ENCODE results near the gene C22orf15. TPM values are rescaled to one million over a fixed set of nuclear protein-coding genes. Genes with fewer than 3 reads are reported as not detected.

C22orf15 gene, protein sequence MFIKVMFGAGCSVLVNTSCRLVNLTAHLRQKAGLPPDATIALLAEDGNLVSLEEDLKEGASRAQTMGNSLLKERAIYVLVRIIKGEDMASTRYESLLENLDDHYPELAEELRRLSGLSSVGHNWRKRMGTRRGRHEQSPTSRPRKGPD
- total RNA-seq (2022) (not detected in 2 replicates), Bru-seq, nascent RNA (not detected), BruChase-seq, experiment 1, labeled RNA remaining after a 6-hour chase (not detected), BruChase-seq, experiment 2, labeled RNA remaining after a 2-hour chase (not detected)
- long read RNA-seq, result 0 reads

DNA sequence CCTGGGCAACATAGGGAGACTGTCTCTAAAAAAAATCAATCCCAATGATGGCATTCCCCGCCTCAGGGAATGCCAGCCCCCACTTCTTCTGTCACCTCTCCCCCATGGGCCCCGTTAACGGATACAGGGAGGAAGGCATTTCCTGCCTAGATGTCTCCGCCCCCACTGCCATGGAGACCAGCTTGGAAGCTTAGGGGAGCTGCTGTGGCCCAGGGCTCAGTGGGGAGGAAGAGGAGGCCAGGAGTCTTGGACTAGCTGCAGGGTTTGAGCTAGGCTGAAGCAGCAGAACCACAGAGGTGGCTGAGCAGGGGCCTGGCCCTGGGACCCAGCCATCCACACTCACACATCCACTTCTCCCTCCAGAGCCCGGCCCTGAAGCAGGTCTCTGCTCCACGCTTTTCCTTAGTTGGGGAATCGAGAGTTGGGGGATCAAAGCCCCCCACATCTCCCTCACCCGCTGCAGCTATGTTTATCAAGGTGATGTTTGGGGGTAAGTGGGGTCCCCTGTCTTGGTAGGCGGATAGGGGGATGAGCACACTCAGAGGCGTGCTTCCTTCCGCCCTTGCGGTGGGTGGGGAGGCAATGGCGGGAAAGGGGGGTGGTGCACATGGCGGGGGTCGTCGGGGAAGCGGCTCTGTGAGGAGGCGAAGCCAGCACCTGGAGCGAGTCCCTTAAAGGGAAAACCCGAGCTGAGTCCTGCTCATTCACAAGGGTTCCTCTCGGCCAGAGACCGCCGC is at the start of gene C22orf15:
TSS of gene C22orf15 (plus strand) at position 149 of the 737 bp plus-strand sequence. CDS start at position 466, 317 bp downstream.
- BruUV-seq (replicated peaks), result no TSS peak
- Mint-ChIP-seq H3K27me3 (ENCODE audit: insufficient read depth, unreplicated experiment) (no peaks in the 10 kb centered on the region), H3K36me3 (ENCODE audit: insufficient read depth, unreplicated experiment) (no peaks in the 10 kb centered on the region), H3K4me3 (ENCODE audit: unreplicated experiment) (no peak within 1 kb of the TSS), H3K9me3 (ENCODE audit: unreplicated experiment) (no peaks in the 10 kb centered on the region), H3K27ac (ENCODE audit: low read depth, unreplicated experiment) (no peak within 1 kb of the TSS), H3K4me1 (ENCODE audit: insufficient read depth, unreplicated experiment) (peaks cover 9% of the 10 kb centered on the region)
- ChIA-PET POLR2A (interaction anchor here (0.6 kb wide), 1 partner anchor 148 kb away, joined by 3 read pairs; no protein-coding TSS in a partner anchor), CTCF (no interaction called here)
- no peak for DNase-seq (ENCODE audit: unreplicated experiment)
- intact Hi-C loops (cut with micrococcal nuclease), result no loop called here
- TF ChIP-seq, protein P1, sequence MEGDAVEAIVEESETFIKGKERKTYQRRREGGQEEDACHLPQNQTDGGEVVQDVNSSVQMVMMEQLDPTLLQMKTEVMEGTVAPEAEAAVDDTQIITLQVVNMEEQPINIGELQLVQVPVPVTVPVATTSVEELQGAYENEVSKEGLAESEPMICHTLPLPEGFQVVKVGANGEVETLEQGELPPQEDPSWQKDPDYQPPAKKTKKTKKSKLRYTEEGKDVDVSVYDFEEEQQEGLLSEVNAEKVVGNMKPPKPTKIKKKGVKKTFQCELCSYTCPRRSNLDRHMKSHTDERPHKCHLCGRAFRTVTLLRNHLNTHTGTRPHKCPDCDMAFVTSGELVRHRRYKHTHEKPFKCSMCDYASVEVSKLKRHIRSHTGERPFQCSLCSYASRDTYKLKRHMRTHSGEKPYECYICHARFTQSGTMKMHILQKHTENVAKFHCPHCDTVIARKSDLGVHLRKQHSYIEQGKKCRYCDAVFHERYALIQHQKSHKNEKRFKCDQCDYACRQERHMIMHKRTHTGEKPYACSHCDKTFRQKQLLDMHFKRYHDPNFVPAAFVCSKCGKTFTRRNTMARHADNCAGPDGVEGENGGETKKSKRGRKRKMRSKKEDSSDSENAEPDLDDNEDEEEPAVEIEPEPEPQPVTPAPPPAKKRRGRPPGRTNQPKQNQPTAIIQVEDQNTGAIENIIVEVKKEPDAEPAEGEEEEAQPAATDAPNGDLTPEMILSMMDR (IDR thresholded peaks at IDR 0.05; ENCODE audit: unreplicated experiment), result no peak

DNA sequence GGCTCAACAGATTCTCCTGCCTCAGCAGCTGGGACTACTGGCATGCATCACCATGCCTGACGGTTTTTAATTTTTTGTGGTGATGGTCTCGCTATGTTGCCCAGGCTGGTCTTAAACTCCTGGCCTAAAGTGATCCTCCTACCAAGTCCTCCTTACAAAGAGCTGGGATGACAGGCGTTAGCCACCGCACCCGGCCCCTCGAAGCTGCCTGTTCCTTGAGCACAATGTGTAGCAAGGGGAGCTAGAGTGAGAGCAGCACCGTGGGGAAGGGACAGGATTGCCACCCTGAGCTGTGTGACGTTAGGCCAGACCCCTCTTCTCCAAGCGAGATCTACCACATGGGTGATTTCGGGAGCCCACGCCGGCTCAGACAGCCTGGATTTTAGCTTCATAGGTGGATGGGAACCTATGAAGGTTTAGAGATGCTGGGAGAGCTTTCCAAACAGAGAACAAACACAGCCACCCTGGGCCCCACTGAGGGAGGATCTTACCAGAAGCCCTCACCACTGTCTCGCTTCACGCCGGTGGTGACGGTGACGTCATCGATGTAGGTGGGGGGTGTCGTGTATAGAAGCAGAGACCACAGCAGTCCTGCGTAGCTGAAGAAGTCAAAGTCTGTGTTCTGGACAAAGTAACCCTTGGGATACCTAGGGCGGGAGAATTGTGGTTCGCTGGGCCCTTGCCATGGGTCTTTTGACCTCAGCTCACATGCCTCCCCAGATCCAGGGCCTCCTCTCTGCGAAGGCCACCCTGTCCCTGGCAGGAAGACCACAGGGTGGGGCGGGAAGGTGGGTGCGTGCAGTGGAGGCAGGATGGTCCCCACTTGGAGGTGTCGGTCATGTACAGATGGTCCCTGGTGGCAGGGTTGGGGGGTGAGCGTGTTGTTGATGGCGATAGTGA is 48.8 kb upstream of the C22orf15 start:
- no peaks in the 10 kb centered on the region for H3K4me1 Mint-ChIP-seq (ENCODE audit: insufficient read depth, unreplicated experiment)
- H3K27ac Mint-ChIP-seq (ENCODE audit: low read depth, unreplicated experiment), result no peak overlapping the region
- POLR2A ChIA-PET, result interaction anchor here (0.8 kb wide), 1 partner anchor 132 kb away, joined by 3 read pairs; no protein-coding TSS in a partner anchor
- no peaks in the 10 kb centered on the region for H3K9me3 Mint-ChIP-seq (ENCODE audit: unreplicated experiment)
- TF ChIP-seq, protein P1 (IDR thresholded peaks at IDR 0.05; ENCODE audit: unreplicated experiment), result no peak
- CTCF ChIA-PET, result interaction anchor here (0.6 to 1.8 kb wide), 4 partner anchors 55 to 1680 kb away, joined by 3 to 11 read pairs (median 4); no protein-coding TSS in a partner anchor
- intact Hi-C loops (cut with micrococcal nuclease), result no loop called here
- no peak for DNase-seq (ENCODE audit: unreplicated experiment)
- H3K4me3 Mint-ChIP-seq (ENCODE audit: unreplicated experiment), result no peak overlapping the region
- no peaks in the 10 kb centered on the region for H3K27me3 Mint-ChIP-seq (ENCODE audit: insufficient read depth, unreplicated experiment)
- BruUV-seq (replicated peaks), result no TSS peak
- H3K36me3 Mint-ChIP-seq (ENCODE audit: insufficient read depth, unreplicated experiment), result peaks cover 29% of the 10 kb centered on the region

DNA sequence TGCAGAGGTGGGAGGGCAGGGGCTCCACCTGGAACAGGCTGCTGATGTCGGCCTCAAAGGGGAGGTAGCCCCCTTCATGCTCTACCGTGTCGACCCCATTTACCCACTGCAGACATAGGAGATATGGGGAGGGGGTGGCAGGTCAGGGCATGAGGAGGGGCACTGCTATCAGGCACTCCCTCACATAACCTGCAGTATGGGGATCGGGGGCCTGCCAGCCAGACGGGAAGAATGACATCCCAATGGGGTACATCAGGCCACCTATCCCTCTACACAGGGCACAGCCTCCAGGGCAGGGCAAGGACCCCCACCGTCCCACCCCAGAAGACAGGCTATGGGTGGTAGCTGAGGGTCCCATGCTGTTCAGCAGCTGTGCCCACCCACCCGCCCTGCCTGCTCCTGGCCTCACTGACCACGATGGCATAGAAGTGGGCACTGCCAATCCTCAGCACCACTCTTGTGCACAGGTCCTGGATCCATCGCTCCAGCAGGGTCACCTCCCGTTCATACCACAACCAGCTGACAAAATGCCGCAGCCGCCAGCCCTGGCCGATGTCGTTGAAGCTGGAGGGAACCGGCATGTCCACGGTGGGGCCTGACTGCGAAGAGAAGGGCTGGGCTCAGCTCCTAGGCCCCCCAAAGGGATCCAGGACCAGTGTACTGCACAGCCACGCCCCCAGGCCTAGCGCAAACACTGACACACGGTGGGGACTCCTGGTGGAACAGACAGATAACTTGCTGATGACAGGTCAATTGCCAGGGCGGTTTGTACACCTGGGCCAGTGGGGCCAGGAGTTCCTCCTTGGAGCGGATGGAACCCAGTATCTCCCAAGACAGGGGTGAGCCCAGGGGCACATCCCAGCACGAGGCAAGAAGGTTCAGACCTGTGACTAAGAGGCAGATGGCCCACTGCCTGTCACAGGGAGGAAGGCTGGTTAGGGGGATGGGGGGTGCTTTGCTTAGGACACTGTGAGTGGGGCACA is 47.9 kb upstream of the C22orf15 start:
- BruUV-seq (replicated peaks), result no TSS peak
- POLR2A ChIA-PET, result no interaction called here
- Mint-ChIP-seq H3K27me3 (ENCODE audit: insufficient read depth, unreplicated experiment) (no peaks in the 10 kb centered on the region), H3K4me3 (ENCODE audit: unreplicated experiment) (peak overlapping the region; percentile 56), H3K4me1 (ENCODE audit: insufficient read depth, unreplicated experiment) (no peaks in the 10 kb centered on the region), H3K36me3 (ENCODE audit: insufficient read depth, unreplicated experiment) (peaks cover 20% of the 10 kb centered on the region), H3K27ac (ENCODE audit: low read depth, unreplicated experiment) (no peak overlapping the region), H3K9me3 (ENCODE audit: unreplicated experiment) (no peaks in the 10 kb centered on the region)
- TF ChIP-seq, protein P1 (IDR thresholded peaks at IDR 0.05; ENCODE audit: unreplicated experiment), result no peak
- CTCF ChIA-PET, result no interaction called here
- no peak for DNase-seq (ENCODE audit: unreplicated experiment)
- intact Hi-C loops (cut with micrococcal nuclease), result no loop called here

Data from MCF 10A (cell line).